Right atrium auricular region (tissue), 2 donors: ENCODE results near the gene FBXL19. TPM values are rescaled to one million over a fixed set of nuclear protein-coding genes. Genes with fewer than 3 reads are reported as not detected.

Source experiments
- DNase-seq: peaks from one replicate; pipeline ENCODE4 v3.0.0-alpha.2; 2019; ENCODE audit warnings: low spot score
- H3K27ac ChIP-seq, 2 donors: fragments of 200-600 bp; sonication (generic); 1 replicate in 1 of 2; 2 replicates in 1 of 2; pipeline ENCODE4 v1.5.1; 2016 to 2019
- H3K27me3 ChIP-seq, 2 donors: fragments of 200-600 bp; sonication (generic); one replicate each; pipeline versions ENCODE4 v1.5.1 to v1.6.0; 2017 to 2019
- H3K36me3 ChIP-seq: fragments of 200-600 bp; sonication (generic); one replicate; pipeline ENCODE4 v1.5.1; 2016
- H3K4me1 ChIP-seq, 2 donors: fragments of 200-600 bp; sonication (generic); one replicate each; pipeline versions ENCODE4 v1.5.1 to v1.6.0; 2017 to 2019
- H3K4me3 ChIP-seq, 2 donors: fragments of 200-600 bp; sonication (generic); 1 replicate in 1 of 2; 2 replicates in 1 of 2; pipeline ENCODE4 v1.5.1; 2017 to 2019; ENCODE audit warnings: mild to moderate bottlenecking in 1 of 2, moderate library complexity in 1 of 2
- H3K9me3 ChIP-seq, 2 donors: fragments of 200-600 bp; sonication (generic); one replicate each; pipeline ENCODE4 v1.5.1; 2019
- CTCF ChIP-seq, 2 donors: fragments of 200-600 bp; sonication (generic); IDR thresholded peaks; one replicate each; pipeline ENCODE4 v1.5.1; 2019; ENCODE audit warnings: antibody characterized with exemption in 2 of 2
- total RNA-seq, 2 donors: library from RNA; depleted of rRNA; stranded (reverse); fragments of >200 nt; gene quantifications; one replicate each; pipeline ENCODE4 v1.1.0, GENCODE V29; 2016

FBXL19 gene
- total RNA-seq, 2 donors from 2014 or later = 5.7 to 7.9 TPM

- TF ChIP-seq CTCF (IDR thresholded peaks at IDR 0.05) = no peak
- Histone ChIP-seq H3K27ac (no peak overlapping the region), H3K27me3 (no peaks in the 10 kb centered on the region)
These were observed 59.3 kb downstream of the FBXL19 start for GRCh38 chr16:30982548-30983288.

GRCh38 chr16:30983289-30983889 is 60.0 kb downstream of the FBXL19 start:
- DNase-seq = no peak
- H3K27ac ChIP-seq = no peak overlapping the region
- H3K4me3 ChIP-seq = no peak overlapping the region
- H3K36me3 ChIP-seq = peaks cover 46% of the 10 kb centered on the region
- H3K4me1 ChIP-seq = peaks cover 0 to 16% of the 10 kb centered on the region in 2 donors
- TF ChIP-seq CTCF (IDR thresholded peaks at IDR 0.05) = no peak
- H3K9me3 ChIP-seq = no peaks in the 10 kb centered on the region
- H3K27me3 ChIP-seq = no peaks in the 10 kb centered on the region

More at GRCh38 chr16:30982548-30983288, 59.3 kb downstream of the FBXL19 start:
- Histone ChIP-seq H3K4me3 (no peak overlapping the region), H3K9me3 (no peaks in the 10 kb centered on the region), H3K4me1 (peaks cover 0 to 16% of the 10 kb centered on the region in 2 donors), H3K36me3 (peaks cover 48% of the 10 kb centered on the region)
- peak; percentile 68 for DNase-seq

GRCh38 chr16:30983898-30984610 is 60.7 kb downstream of the FBXL19 start:
- peaks cover 0 to 16% of the 10 kb centered on the region in 2 donors for H3K4me1 ChIP-seq
- no peak for TF ChIP-seq CTCF (IDR thresholded peaks at IDR 0.05)
- no peaks in the 10 kb centered on the region for H3K27me3 ChIP-seq
- DNase-seq = no peak
- peaks cover 42% of the 10 kb centered on the region for H3K36me3 ChIP-seq
- H3K9me3 ChIP-seq = no peaks in the 10 kb centered on the region
- no peak overlapping the region for H3K4me3 ChIP-seq
- H3K27ac ChIP-seq = no peak overlapping the region

GRCh38 chr16:30984669-30985400 is 61.5 kb downstream of the FBXL19 start, which contains the start of gene HSD3B7:
Gene HSD3B7 (plus strand): TSS chr16:30985207. CDS start chr16:30985659, 452 bp downstream.
- Histone ChIP-seq H3K27ac (peak within 1 kb of the TSS; percentile 59 to 65), H3K27me3 (no peaks in the 10 kb centered on the region), H3K9me3 (no peaks in the 10 kb centered on the region), H3K36me3 (peaks cover 35% of the 10 kb centered on the region), H3K4me1 (peaks cover 0 to 16% of the 10 kb centered on the region in 2 donors), H3K4me3 (peak within 1 kb of the TSS; percentile 38 to 53)
- DNase-seq = peak; percentile 91
- peak; percentile 88 to 96 for TF ChIP-seq CTCF (IDR thresholded peaks at IDR 0.05)

GRCh38 chr16:30985401-30986128 is 62.2 kb downstream of the FBXL19 start:
- peaks cover 0 to 16% of the 10 kb centered on the region in 2 donors for H3K4me1 ChIP-seq
- H3K4me3 ChIP-seq = peak overlapping the region; percentile 38 to 53
- H3K27me3 ChIP-seq = no peaks in the 10 kb centered on the region
- TF ChIP-seq CTCF (IDR thresholded peaks at IDR 0.05) = no peak
- H3K27ac ChIP-seq = peak overlapping the region; percentile 59 to 65
- H3K36me3 ChIP-seq = peaks cover 28% of the 10 kb centered on the region
- DNase-seq = peak; percentile 69
- no peaks in the 10 kb centered on the region for H3K9me3 ChIP-seq
